ENCODE data around the gene BRI3BP. TPM values are rescaled to one million over a fixed set of nuclear protein-coding genes. Genes with fewer than 3 reads are reported as not detected.

BRI3BP gene
- total and polyA plus RNA-seq, 9 of the 15 experiments (the other 6 are each of a cell fraction or from before 2014, with no cell fraction given) = 12.3 to 25.0 (median 16.6) TPM

GRCh38 chr12:124956571-124956970, 36.9 kb upstream of the BRI3BP start:
- no peak for FAIRE-seq
- no peaks in the 10 kb centered on the region; the same call in 1 of the 2 replicates for H4K20me1 ChIP-seq (replicated peaks; ENCODE audit: control insufficient read depth, insufficient read depth, low read length)
- no peaks in the 10 kb centered on the region for H3K79me2 ChIP-seq (ENCODE audit: control insufficient read depth, insufficient read depth, low read length)
- peaks cover 84% of the 10 kb centered on the region; the same call in 2 of the 3 replicates for H3K36me3 ChIP-seq (ENCODE audit: control insufficient read depth, insufficient read depth, low read length)
- peaks cover 2% of the 10 kb centered on the region for H3K9me1 ChIP-seq (ENCODE audit: control insufficient read depth, insufficient read depth, low read length)
- no peaks in the 10 kb centered on the region for H3K9me3 ChIP-seq (replicated peaks; ENCODE audit: control insufficient read depth, insufficient read depth, low read depth, low read length)
- H3K4me1 ChIP-seq (replicated peaks in 1 of 2; ENCODE audit: control insufficient read depth in 2 of 2, insufficient read depth in 2 of 2, low read length in 2 of 2) = peaks cover 0 to 4% of the 10 kb centered on the region in 2 experiments; a peak in 1 of 5 replicates
- ChIA-PET CTCF (ENCODE audit: low intra/inter-chr PET ratio) (no interaction called here), POLR2A (interaction anchor here (0.6 to 1.1 kb wide), 3 partner anchors 15 to 1207 kb away, joined by 3 to 8 read pairs (median 4); no protein-coding TSS in a partner anchor)
- peak overlapping the region in 1 of 2 experiments; percentile 22; a peak in 1 of 4 replicates for H3K9ac ChIP-seq (ENCODE audit: insufficient read depth in 1 of 2, low read depth in 2 of 2, low read length in 2 of 2)
- no peaks in the 10 kb centered on the region for H3K27me3 ChIP-seq (ENCODE audit: control insufficient read depth in 2 of 2, insufficient read depth in 2 of 2, low read length in 2 of 2)
- intact Hi-C loops (cut with micrococcal nuclease) (no loop called here), in situ Hi-C loops (cut with MboI) (no loop called here)
- no peak overlapping the region for H2AFZ ChIP-seq (ENCODE audit: low read depth, low read length)
- ATAC-seq = no peak
- H3K4me3 ChIP-seq = no peak overlapping the region
- WGBS (ENCODE audit: insufficient coverage, low coverage, missing lambda C conversion rate) = 94% methylated on average over 11 of the region's 16 CpGs
- no peak overlapping the region for H3K27ac ChIP-seq (ENCODE audit: extremely low read depth, low read depth, low read length)
- DNase-seq (ENCODE audit: extremely low read depth in 1 of 4, low spot score in 3 of 4) = no peak
- no TSS peak for BruUV-seq (replicated peaks)
- H3K4me2 ChIP-seq (ENCODE audit: insufficient read depth, low read length) = no peak overlapping the region
- TF ChIP-seq PHF21A (IDR thresholded peaks at IDR 0.05; ENCODE audit: borderline replicate concordance, low read depth) = no peak
- TF ChIP-seq RHOXF2B (CRISPR knock-in tag; conservative IDR thresholded peaks at IDR 0.05) = no peak
- TF ChIP-seq SIRT6 (IDR thresholded peaks at IDR 0.05; ENCODE audit: low read depth, low read length) = no peak
- TF ChIP-seq MAFG (tag; conservative IDR thresholded peaks at IDR 0.05) = no peak
- TF ChIP-seq ZNF277 (CRISPR knock-in tag; IDR thresholded peaks at IDR 0.05; ENCODE audit: borderline replicate concordance) = no peak
- no peak for TF ChIP-seq MEF2D (tag; conservative IDR thresholded peaks at IDR 0.05; ENCODE audit: low read depth)
- TF ChIP-seq SMARCB1 (IDR thresholded peaks at IDR 0.05; ENCODE audit: insufficient read length, low read depth) = no peak
- TF ChIP-seq TSHZ1 (CRISPR knock-in tag; IDR thresholded peaks at IDR 0.05) = no peak
- TF ChIP-seq HDGF (IDR thresholded peaks at IDR 0.05) = no peak
- no peak for TF ChIP-seq GABPA (tag; conservative IDR thresholded peaks at IDR 0.05; ENCODE audit: low read depth)
- TF ChIP-seq TBL1XR1 (IDR thresholded peaks at IDR 0.05; ENCODE audit: low read length in 2 of 2) = no peak
- no peak for TF ChIP-seq CBX2 (IDR thresholded peaks at IDR 0.05; ENCODE audit: insufficient read depth, low read length, poor library complexity, severe bottlenecking)
- no peak for TF ChIP-seq BCOR (IDR thresholded peaks at IDR 0.05)
- TF ChIP-seq ZNF263 (CRISPR knock-in tag; IDR thresholded peaks at IDR 0.05; ENCODE audit: borderline replicate concordance) = no peak
